Ovary (tissue), 9 donors: ENCODE measurements around the gene MRPL41. TPM values are rescaled to one million over a fixed set of nuclear protein-coding genes. Genes with fewer than 3 reads are reported as not detected.
"Not testable (repeated sequence)": the region's sequence is repeated elsewhere in the genome, so short reads cannot be mapped to it uniquely, and the experiment has no call there.

ENCODE experiments used
- DNase-seq, 5 donors: peaks; one replicate each; pipeline ENCODE4 v3.0.0-alpha.2; 2019 to 2020
- H3K27ac ChIP-seq, 2 donors: fragments of 200-600 bp; one replicate each; pipeline versions ENCODE4 v1.5.1 to v1.8.0; 2019 to 2022
- H3K27me3 ChIP-seq: fragments of 200-600 bp; one replicate; pipeline ENCODE4 v1.8.0; 2022
- H3K36me3 ChIP-seq: fragments of 200-600 bp; sonication (generic); one replicate; pipeline ENCODE4 v1.5.1; 2019
- H3K4me1 ChIP-seq: one replicate; pipeline ENCODE4 v1.8.1; 2013; ENCODE audit warnings: mild to moderate bottlenecking, moderate library complexity; ENCODE audit not compliant: insufficient read depth
- H3K4me3 ChIP-seq: fragments of 200-600 bp; sonication (generic); one replicate; pipeline ENCODE4 v1.5.1; 2017
- H3K9me3 ChIP-seq, 2 donors: fragments of 200-600 bp in 1 of 2; sonication (generic) in 1 of 2; one replicate each; pipeline versions ENCODE4 v1.5.1 to v1.8.1; 2013 to 2019; ENCODE audit warnings: mild to moderate bottlenecking in 1 of 2, moderate library complexity in 1 of 2
- CTCF ChIP-seq, 3 donors: fragments of 450-650 bp in 2 of 3; fragments of 200-600 bp in 1 of 3; IDR thresholded peaks; one replicate each; pipeline versions ENCODE4 v1.5.1 to v1.8.0; 2016 to 2022; ENCODE audit warnings: antibody characterized with exemption in 3 of 3, mild to moderate bottlenecking in 1 of 3
- EP300 ChIP-seq: sonication (generic); formaldehyde crosslinking; IDR thresholded peaks from one replicate; pipeline ENCODE4 v1.6.1; 2017; ENCODE audit warnings: antibody characterized with exemption
- POLR2A ChIP-seq: fragments of 450-650 bp; IDR thresholded peaks from one replicate; pipeline ENCODE4 v1.6.1; 2017; ENCODE audit warnings: antibody characterized with exemption, mild to moderate bottlenecking, moderate library complexity
- WGBS, 3 donors: extraction: QIAGEN DNeasy Blood & Tissue Kit in 1 of 3; methylation state at CpG; one replicate each; pipeline versions ENCODE4 v1.1.5 to v1.1.7; 2013 to 2017; 5-methylcytosine and 5-hydroxymethylcytosine counted together
- intact Hi-C, 4 donors: fragments of 100-400 bp; cut with DNase I; formaldehyde crosslinking; loops; one replicate each; pipeline versions ENCODE4 v1.11.0 to v1.15.1; 2022 to 2023
- polyA plus RNA-seq, 2 donors: library from polyadenylated mRNA; stranded (reverse); fragments of 200-250 nt in 1 of 2; fragments of 350-450 nt in 1 of 2; fragmentation: Illumina TruSeq in 1 of 2; extraction: RNeasy Lipid Tissue Mini Kit (QIAGEN cat#74804) in 1 of 2; gene quantifications; one replicate each; pipeline ENCODE4 v1.2.3, GENCODE V29; 2013 to 2014
- total RNA-seq, 7 donors: library from RNA; depleted of rRNA in 2 of 7; stranded (reverse); fragments of >200 nt in 2 of 7; fragmentation: NEBNext Ultra II Directional in 3 of 7; extraction: Animal tissue kit (Norgen Biotek cat#: 25700) in 3 of 7; gene quantifications; one replicate each; pipeline versions ENCODE4 v1.1.0 to v1.2.4, GENCODE V29; 2016 to 2023
- donor health status: DM: no; HTN: no; CAD: no; lungs with moderate emphysema.
- donor health status: DM: no; HTN: no; CAD: no.
- donor health status: Bipolar disorder and iron deficiency.
- donor health status: DM: yes; HTN: yes; CAD: no.
- donor health status: DM: no; HTN: no; CAD: no.
- donor health status: DM: yes; HTN: yes; CAD: no.

Gene MRPL41
- total and polyA plus RNA-seq, 9 donors, result 1.0 to 61.9 (median 48.3) TPM

GRCh38 chr9:137505421-137506140 lies 46.1 kb upstream of the MRPL41 start:
- intact Hi-C loops, result no loop called here

GRCh38 chr9:137506274-137506673 lies 45.4 kb upstream of the MRPL41 start:
- no peak overlapping the region for H3K4me3 ChIP-seq
- 90 to 93% (median 92%) methylated on average over 15 of the region's 15 CpGs for WGBS, 3 donors
- H3K27ac ChIP-seq, result no peak overlapping the region
- no peaks in the 10 kb centered on the region for H3K27me3 ChIP-seq
- no peak for TF ChIP-seq CTCF (IDR thresholded peaks at IDR 0.05)
- no peaks in the 10 kb centered on the region for H3K4me1 ChIP-seq
- intact Hi-C loops, result no loop called here
- H3K36me3 ChIP-seq, result no peaks in the 10 kb centered on the region
- H3K9me3 ChIP-seq, result no peaks in the 10 kb centered on the region
- no peak for DNase-seq

More at GRCh38 chr9:137505421-137506140, 46.1 kb upstream of the MRPL41 start:
- no peak for DNase-seq
- Histone ChIP-seq H3K4me1 (no peaks in the 10 kb centered on the region), H3K27ac (no peak overlapping the region), H3K36me3 (no peaks in the 10 kb centered on the region), H3K4me3 (no peak overlapping the region), H3K27me3 (no peaks in the 10 kb centered on the region), H3K9me3 (no peaks in the 10 kb centered on the region)
- WGBS, 3 donors, result 91 to 94% (median 93%) methylated on average over 28 of the region's 28 CpGs
- no peak for TF ChIP-seq CTCF (IDR thresholded peaks at IDR 0.05)
- no peak for TF ChIP-seq POLR2A
- TF ChIP-seq EP300, result no peak

GRCh38 chr9:137506702-137507171 lies 44.9 kb upstream of the MRPL41 start:
- H3K4me3 ChIP-seq, result no peak overlapping the region
- no peaks in the 10 kb centered on the region for H3K4me1 ChIP-seq
- H3K27me3 ChIP-seq, result no peaks in the 10 kb centered on the region
- no peaks in the 10 kb centered on the region for H3K9me3 ChIP-seq
- H3K36me3 ChIP-seq, result no peaks in the 10 kb centered on the region
- H3K27ac ChIP-seq, result no peak overlapping the region
- intact Hi-C loops, result no loop called here
- no peak for TF ChIP-seq CTCF (IDR thresholded peaks at IDR 0.05)
- TF ChIP-seq EP300, result no peak
- TF ChIP-seq POLR2A, result no peak
- 83 to 90% (median 85%) methylated on average over 26 of the region's 26 CpGs for WGBS, 3 donors
- no peak for DNase-seq

- intact Hi-C loops, result no loop called here
- H3K36me3 ChIP-seq, result no peaks in the 10 kb centered on the region
- no peak for DNase-seq
- no peaks in the 10 kb centered on the region for H3K9me3 ChIP-seq
- no peak for TF ChIP-seq EP300
- TF ChIP-seq CTCF (IDR thresholded peaks at IDR 0.05), result no peak
- TF ChIP-seq POLR2A, result no peak
- WGBS, 3 donors, result 86 to 95% (median 95%) methylated on average over 14 of the region's 14 CpGs
- H3K27me3 ChIP-seq, result no peaks in the 10 kb centered on the region
- no peak overlapping the region for H3K27ac ChIP-seq
- no peaks in the 10 kb centered on the region for H3K4me1 ChIP-seq
- no peak overlapping the region for H3K4me3 ChIP-seq
Observed at GRCh38 chr9:137509198-137509597, 42.5 kb upstream of the MRPL41 start.

GRCh38 chr9:137511126-137511525 lies 40.6 kb upstream of the MRPL41 start:
- H3K36me3 ChIP-seq, intact Hi-C loops, H3K27me3 ChIP-seq, H3K9me3 ChIP-seq, DNase-seq, H3K27ac ChIP-seq, H3K4me1 ChIP-seq, H3K4me3 ChIP-seq: not testable (repeated sequence)
- WGBS, 3 donors, result 94 to 97% (median 96%) methylated on average over 22 of the region's 22 CpGs
